Mesendoderm (in vitro differentiated cells): ENCODE results near the gene PRDM16.

Source experiments
- DNase-seq: peaks from one replicate; pipeline ENCODE4 v3.0.0; 2013
- H2AK5ac ChIP-seq: 2 replicates; pipeline ENCODE4 v1.6.1; 2013; ENCODE audit warnings: low read length, inconsistent platforms
- H2BK120ac ChIP-seq: 2 replicates; pipeline ENCODE4 v1.6.1; 2013; ENCODE audit warnings: low read depth, mild to moderate bottlenecking, low read length, moderate library complexity, mixed read lengths
- H2BK15ac ChIP-seq: replicated peaks from 2 replicates; pipeline ENCODE4 v1.6.1; 2013; ENCODE audit warnings: low read depth, mild to moderate bottlenecking, moderate library complexity
- H2BK5ac ChIP-seq: 2 replicates; pipeline ENCODE4 v1.6.1; 2013; ENCODE audit warnings: low read length, inconsistent platforms
- H3K18ac ChIP-seq: 2 replicates; pipeline ENCODE4 v1.6.1; 2013; ENCODE audit warnings: mild to moderate bottlenecking, low read length, mixed read lengths
- H3K23ac ChIP-seq: one replicate; pipeline ENCODE4 v1.6.1; 2013; ENCODE audit warnings: low read length
- H3K27ac ChIP-seq: 2 replicates; pipeline ENCODE4 v1.5.1; 2013; ENCODE audit warnings: low read depth, mild to moderate bottlenecking, inconsistent platforms, low read length, moderate library complexity
- H3K27me3 ChIP-seq: 2 replicates; pipeline ENCODE4 v1.6.1; 2013; ENCODE audit warnings: low read length, control low read depth, mild to moderate bottlenecking, inconsistent platforms; ENCODE audit not compliant: insufficient read depth, poor library complexity
- H3K36me3 ChIP-seq: 2 replicates; pipeline ENCODE4 v1.6.1; 2013; ENCODE audit warnings: low read length, inconsistent platforms; ENCODE audit not compliant: control insufficient read depth, insufficient read depth
- H3K4ac ChIP-seq: one replicate; pipeline ENCODE4 v1.6.1; 2013; ENCODE audit warnings: low read depth, mild to moderate bottlenecking, low read length, moderate library complexity
- H3K4me1 ChIP-seq: 2 replicates; pipeline ENCODE4 v1.6.1; 2013; ENCODE audit warnings: low read depth, low read length, inconsistent platforms; ENCODE audit not compliant: control insufficient read depth
- H3K4me2 ChIP-seq: 2 replicates; pipeline ENCODE4 v1.6.1; 2013; ENCODE audit warnings: low read length
- H3K4me3 ChIP-seq: 2 replicates; pipeline ENCODE4 v1.5.1; 2013; ENCODE audit warnings: mild to moderate bottlenecking, low read length
- H3K56ac ChIP-seq: one replicate; pipeline ENCODE4 v1.6.1; 2013; ENCODE audit warnings: low read length
- H3K79me1 ChIP-seq: 2 replicates; pipeline ENCODE4 v1.6.1; 2013; ENCODE audit warnings: low read length, inconsistent platforms
- H3K79me2 ChIP-seq: 2 replicates; pipeline ENCODE4 v1.6.1; 2013; ENCODE audit warnings: mild to moderate bottlenecking, low read length; ENCODE audit not compliant: control insufficient read depth, insufficient read depth
- H3K9ac ChIP-seq: 2 replicates; pipeline ENCODE4 v1.6.1; 2013; ENCODE audit warnings: low read length, inconsistent platforms
- H4K5ac ChIP-seq: one replicate; pipeline ENCODE4 v1.6.1; 2013; ENCODE audit warnings: low read length
- H4K8ac ChIP-seq: one replicate; pipeline ENCODE4 v1.6.1; 2013; ENCODE audit warnings: low read depth, mild to moderate bottlenecking, control low read depth, low read length, moderate library complexity
- whole genome bisulfite sequencing: extraction: QIAGEN DNeasy Blood & Tissue Kit; methylation state at CpG from one replicate; pipeline ENCODE4 v1.1.7; 2013; ENCODE audit warnings: low lambda C conversion rate, missing lambda C conversion rate; ENCODE audit not compliant: insufficient coverage; ENCODE audit errors: extremely low coverage; 5-methylcytosine and 5-hydroxymethylcytosine counted together

Gene PRDM16

GRCh38 chr1:3417082-3417739 lies 348.2 kb downstream of the PRDM16 start:
- H3K23ac ChIP-seq = no peak overlapping the region
- H2AK5ac ChIP-seq = no peak overlapping the region
- H2BK5ac ChIP-seq = no peak overlapping the region
- H4K8ac ChIP-seq = no peak overlapping the region
- H3K18ac ChIP-seq = no peak overlapping the region
- H3K36me3 ChIP-seq = no peaks in the 10 kb centered on the region
- H3K4ac ChIP-seq = no peak overlapping the region
- H3K79me1 ChIP-seq = no peaks in the 10 kb centered on the region
- no peaks in the 10 kb centered on the region for H3K79me2 ChIP-seq
- no CpG with 5 or more reads among the region's 6 CpGs for WGBS
- no peak overlapping the region for H3K4me3 ChIP-seq
- H2BK15ac ChIP-seq = no peak overlapping the region
- no peaks in the 10 kb centered on the region for H3K27me3 ChIP-seq
- H3K56ac ChIP-seq = no peak overlapping the region
- no peak overlapping the region for H3K27ac ChIP-seq
- no peak for DNase-seq
- no peak overlapping the region for H3K9ac ChIP-seq
- H4K5ac ChIP-seq = no peak overlapping the region
- H3K4me1 ChIP-seq = no peaks in the 10 kb centered on the region
- H2BK120ac ChIP-seq = no peak overlapping the region
- H3K4me2 ChIP-seq = no peak overlapping the region

GRCh38 chr1:3417934-3418333 lies 348.9 kb downstream of the PRDM16 start:
- Histone ChIP-seq H2BK120ac (no peak overlapping the region), H2AK5ac (no peak overlapping the region), H3K79me2 (no peaks in the 10 kb centered on the region), H2BK15ac (no peak overlapping the region), H3K9ac (no peak overlapping the region), H3K23ac (no peak overlapping the region), H3K4me3 (no peak overlapping the region), H3K4me1 (no peaks in the 10 kb centered on the region), H4K8ac (no peak overlapping the region), H4K5ac (no peak overlapping the region), H3K27me3 (no peaks in the 10 kb centered on the region), H3K56ac (no peak overlapping the region), H3K79me1 (no peaks in the 10 kb centered on the region), H3K4me2 (no peak overlapping the region), H3K36me3 (no peaks in the 10 kb centered on the region), H2BK5ac (no peak overlapping the region), H3K18ac (no peak overlapping the region), H3K27ac (no peak overlapping the region), H3K4ac (no peak overlapping the region)
- no peak for DNase-seq
- WGBS = no CpG with 5 or more reads among the region's 9 CpGs

DNA sequence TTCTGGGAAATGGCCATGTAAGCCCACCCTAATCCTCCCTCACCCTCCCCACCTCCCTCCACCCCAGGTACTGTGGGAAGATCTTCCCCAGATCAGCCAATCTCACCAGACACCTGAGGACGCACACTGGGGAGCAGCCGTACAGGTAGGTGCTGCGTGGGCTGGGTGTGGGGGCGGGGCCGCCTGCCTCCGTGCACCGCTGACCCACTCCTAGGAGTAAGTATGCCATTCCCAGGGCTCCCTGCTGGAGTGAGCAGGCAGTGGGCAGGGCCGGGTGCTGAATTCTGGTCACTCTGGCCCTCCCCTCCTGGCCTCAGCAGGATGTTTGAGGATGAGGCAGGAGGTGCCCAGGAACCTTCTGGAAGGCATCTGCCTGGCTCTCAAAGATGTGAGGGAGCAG lies 349.6 kb downstream of the PRDM16 start:
- no peak overlapping the region for H3K9ac ChIP-seq
- no peak overlapping the region for H3K27ac ChIP-seq
- no peak for DNase-seq
- no peak overlapping the region for H3K4ac ChIP-seq
- H3K4me2 ChIP-seq = no peak overlapping the region
- no peaks in the 10 kb centered on the region for H3K79me1 ChIP-seq
- no peak overlapping the region for H2BK120ac ChIP-seq
- no peaks in the 10 kb centered on the region for H3K27me3 ChIP-seq
- H3K56ac ChIP-seq = no peak overlapping the region
- no peak overlapping the region for H4K8ac ChIP-seq
- H3K4me3 ChIP-seq = no peak overlapping the region
- H2BK5ac ChIP-seq = no peak overlapping the region
- no peak overlapping the region for H2AK5ac ChIP-seq
- H3K4me1 ChIP-seq = no peaks in the 10 kb centered on the region
- H3K18ac ChIP-seq = no peak overlapping the region
- no peaks in the 10 kb centered on the region for H3K36me3 ChIP-seq
- H2BK15ac ChIP-seq = no peak overlapping the region
- no peaks in the 10 kb centered on the region for H3K79me2 ChIP-seq
- no peak overlapping the region for H3K23ac ChIP-seq
- WGBS = no CpG with 5 or more reads among the region's 8 CpGs
- no peak overlapping the region for H4K5ac ChIP-seq

- Histone ChIP-seq H3K79me2 (no peaks in the 10 kb centered on the region), H3K23ac (no peak overlapping the region), H3K4me2 (no peak overlapping the region), H4K8ac (no peak overlapping the region), H2BK120ac (no peak overlapping the region), H3K4me1 (no peaks in the 10 kb centered on the region), H2BK5ac (no peak overlapping the region), H3K4ac (no peak overlapping the region), H3K56ac (no peak overlapping the region), H3K4me3 (no peak overlapping the region), H3K36me3 (no peaks in the 10 kb centered on the region), H2AK5ac (no peak overlapping the region), H3K9ac (no peak overlapping the region), H3K27me3 (no peaks in the 10 kb centered on the region), H3K27ac (no peak overlapping the region), H3K18ac (no peak overlapping the region), H4K5ac (no peak overlapping the region), H2BK15ac (no peak overlapping the region), H3K79me1 (no peaks in the 10 kb centered on the region)
- WGBS = no CpG with 5 or more reads among the region's 15 CpGs
- no peak for DNase-seq
These were observed 350.6 kb downstream of the PRDM16 start for GRCh38 chr1:3419415-3420204.

- no peak overlapping the region for H2BK15ac ChIP-seq
- no peak overlapping the region for H4K5ac ChIP-seq
- no peak for DNase-seq
- no peak overlapping the region for H2AK5ac ChIP-seq
- no peaks in the 10 kb centered on the region for H3K79me1 ChIP-seq
- H3K18ac ChIP-seq = no peak overlapping the region
- H2BK120ac ChIP-seq = no peak overlapping the region
- no peak overlapping the region for H2BK5ac ChIP-seq
- no peak overlapping the region for H3K4me3 ChIP-seq
- no peak overlapping the region for H3K4ac ChIP-seq
- no peak overlapping the region for H3K23ac ChIP-seq
- no peak overlapping the region for H4K8ac ChIP-seq
- no peaks in the 10 kb centered on the region for H3K36me3 ChIP-seq
- no peak overlapping the region for H3K56ac ChIP-seq
- no peaks in the 10 kb centered on the region for H3K27me3 ChIP-seq
- H3K4me1 ChIP-seq = no peaks in the 10 kb centered on the region
- no peak overlapping the region for H3K4me2 ChIP-seq
- no peak overlapping the region for H3K9ac ChIP-seq
- no peaks in the 10 kb centered on the region for H3K79me2 ChIP-seq
- no peak overlapping the region for H3K27ac ChIP-seq
- WGBS = no CpG with 5 or more reads among the region's 23 CpGs
These were observed 351.4 kb downstream of the PRDM16 start for GRCh38 chr1:3420218-3420951.
